ENCODE data around the gene PHF21B. TPM values are rescaled to one million over a fixed set of nuclear protein-coding genes. Genes with fewer than 3 reads are reported as not detected.

The PHF21B gene
- total and polyA plus RNA-seq, 7 donors, result 0.13 to 0.66 (median 0.28) TPM; not detected in 4

DNA sequence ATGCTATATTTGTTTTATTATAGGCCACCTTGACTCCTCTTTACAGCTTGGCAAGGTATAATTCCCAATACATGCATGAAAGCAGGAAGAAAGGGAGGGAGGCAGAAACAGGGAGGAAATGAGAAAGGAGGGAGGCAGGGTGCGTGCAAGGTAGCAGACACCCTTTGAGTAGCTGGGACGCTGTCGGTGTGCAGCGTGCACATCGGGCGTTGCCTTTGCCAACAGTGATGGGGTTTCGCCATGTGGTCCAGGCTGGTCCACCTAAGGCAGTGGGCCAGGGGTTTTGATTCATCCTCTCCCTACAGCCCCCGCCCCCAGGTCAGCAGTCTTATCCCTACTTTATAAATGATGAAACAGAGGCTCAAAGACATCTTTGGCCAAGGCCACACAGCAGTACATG, 25.0 kb upstream of the PHF21B start:
- Histone ChIP-seq H3K4me3 (no peak overlapping the region), H3K27me3 (peaks cover 0 to 51% (median 0%) of the 10 kb centered on the region in 3 donors), H3K27ac (no peak overlapping the region), H3K9me3 (no peaks in the 10 kb centered on the region), H3K36me3 (no peaks in the 10 kb centered on the region), H3K4me1 (no peaks in the 10 kb centered on the region)
- WGBS, 2 donors, result 92 to 93% methylated on average over 8 of the region's 8 CpGs
- no peak for DNase-seq
- TF ChIP-seq, protein P1, sequence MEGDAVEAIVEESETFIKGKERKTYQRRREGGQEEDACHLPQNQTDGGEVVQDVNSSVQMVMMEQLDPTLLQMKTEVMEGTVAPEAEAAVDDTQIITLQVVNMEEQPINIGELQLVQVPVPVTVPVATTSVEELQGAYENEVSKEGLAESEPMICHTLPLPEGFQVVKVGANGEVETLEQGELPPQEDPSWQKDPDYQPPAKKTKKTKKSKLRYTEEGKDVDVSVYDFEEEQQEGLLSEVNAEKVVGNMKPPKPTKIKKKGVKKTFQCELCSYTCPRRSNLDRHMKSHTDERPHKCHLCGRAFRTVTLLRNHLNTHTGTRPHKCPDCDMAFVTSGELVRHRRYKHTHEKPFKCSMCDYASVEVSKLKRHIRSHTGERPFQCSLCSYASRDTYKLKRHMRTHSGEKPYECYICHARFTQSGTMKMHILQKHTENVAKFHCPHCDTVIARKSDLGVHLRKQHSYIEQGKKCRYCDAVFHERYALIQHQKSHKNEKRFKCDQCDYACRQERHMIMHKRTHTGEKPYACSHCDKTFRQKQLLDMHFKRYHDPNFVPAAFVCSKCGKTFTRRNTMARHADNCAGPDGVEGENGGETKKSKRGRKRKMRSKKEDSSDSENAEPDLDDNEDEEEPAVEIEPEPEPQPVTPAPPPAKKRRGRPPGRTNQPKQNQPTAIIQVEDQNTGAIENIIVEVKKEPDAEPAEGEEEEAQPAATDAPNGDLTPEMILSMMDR (IDR thresholded peaks at IDR 0.05), result no peak
- TF ChIP-seq EP300 (IDR thresholded peaks at IDR 0.05) (no peak), POLR2A (IDR thresholded peaks at IDR 0.05) (no peak), POLR2AphosphoS5 (IDR thresholded peaks at IDR 0.05) (no peak)
- intact Hi-C loops (cut with DNase I), result no loop called here

DNA sequence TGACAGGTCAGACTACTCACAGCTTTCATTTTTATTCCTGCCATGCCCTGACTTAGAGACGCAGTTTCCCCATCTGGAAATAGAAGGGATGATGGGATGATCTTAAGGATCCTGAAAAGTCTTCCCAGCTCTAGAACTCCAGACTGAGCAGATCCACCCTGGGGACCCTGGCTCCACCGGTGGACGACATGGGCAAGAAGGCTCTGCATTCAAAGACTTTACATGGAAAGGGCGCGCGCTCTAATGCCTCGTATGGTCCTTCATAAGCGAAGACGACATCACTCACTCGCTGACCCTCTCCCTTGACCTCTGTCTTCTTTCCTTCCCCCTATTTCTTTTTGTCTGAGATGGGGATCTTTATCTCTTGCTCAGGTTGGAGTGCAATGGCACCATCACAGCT, 24.4 kb upstream of the PHF21B start:
- DNase-seq, result no peak
- no peaks in the 10 kb centered on the region for H3K4me1 ChIP-seq

DNA sequence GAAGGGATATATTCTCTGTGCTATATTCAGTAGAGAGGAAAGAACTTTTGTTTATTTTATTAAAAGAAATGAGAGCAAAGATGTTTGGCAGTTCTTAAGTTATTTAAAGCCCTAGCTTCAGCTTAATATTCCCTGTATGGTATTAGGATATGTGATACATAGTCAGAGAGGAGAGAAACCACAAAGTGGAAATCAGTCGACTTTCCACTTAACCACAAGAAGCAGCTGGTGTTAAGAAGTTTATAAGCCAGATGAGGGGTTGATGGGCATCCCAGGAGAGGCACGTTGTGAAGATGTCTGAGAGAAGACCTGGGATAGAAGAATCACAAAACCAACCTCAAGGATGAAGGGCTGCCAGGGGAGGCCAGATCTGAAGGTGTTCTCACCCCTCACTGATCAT, 23.3 kb upstream of the PHF21B start:
- no peak overlapping the region for H3K27ac ChIP-seq
- no peaks in the 10 kb centered on the region for H3K9me3 ChIP-seq
- H3K36me3 ChIP-seq, result no peaks in the 10 kb centered on the region
- H3K4me1 ChIP-seq, result no peaks in the 10 kb centered on the region
- 17 to 35% methylated on average over 2 of the region's 2 CpGs for WGBS, 2 donors
- H3K27me3 ChIP-seq, result peaks cover 0 to 47% (median 0%) of the 10 kb centered on the region in 3 donors
- DNase-seq, result no peak
- no peak overlapping the region for H3K4me3 ChIP-seq
- intact Hi-C loops (cut with DNase I), result no loop called here
- TF ChIP-seq, protein P1 (IDR thresholded peaks at IDR 0.05), result no peak
- no peak for TF ChIP-seq POLR2A (IDR thresholded peaks at IDR 0.05)
- TF ChIP-seq EP300 (IDR thresholded peaks at IDR 0.05), result no peak
- TF ChIP-seq POLR2AphosphoS5 (IDR thresholded peaks at IDR 0.05), result no peak

More for the DNA sequence above, 24.4 kb upstream of the PHF21B start:
- TF ChIP-seq, protein P1 (IDR thresholded peaks at IDR 0.05), result no peak
- no peak for TF ChIP-seq EP300 (IDR thresholded peaks at IDR 0.05)
- TF ChIP-seq POLR2AphosphoS5 (IDR thresholded peaks at IDR 0.05), result no peak
- 90 to 94% methylated on average over 10 of the region's 10 CpGs for WGBS, 2 donors
- Histone ChIP-seq H3K9me3 (no peaks in the 10 kb centered on the region), H3K4me3 (no peak overlapping the region), H3K36me3 (no peaks in the 10 kb centered on the region), H3K27me3 (peaks cover 0 to 52% (median 0%) of the 10 kb centered on the region in 3 donors), H3K27ac (no peak overlapping the region)
- intact Hi-C loops (cut with DNase I), result no loop called here

DNA sequence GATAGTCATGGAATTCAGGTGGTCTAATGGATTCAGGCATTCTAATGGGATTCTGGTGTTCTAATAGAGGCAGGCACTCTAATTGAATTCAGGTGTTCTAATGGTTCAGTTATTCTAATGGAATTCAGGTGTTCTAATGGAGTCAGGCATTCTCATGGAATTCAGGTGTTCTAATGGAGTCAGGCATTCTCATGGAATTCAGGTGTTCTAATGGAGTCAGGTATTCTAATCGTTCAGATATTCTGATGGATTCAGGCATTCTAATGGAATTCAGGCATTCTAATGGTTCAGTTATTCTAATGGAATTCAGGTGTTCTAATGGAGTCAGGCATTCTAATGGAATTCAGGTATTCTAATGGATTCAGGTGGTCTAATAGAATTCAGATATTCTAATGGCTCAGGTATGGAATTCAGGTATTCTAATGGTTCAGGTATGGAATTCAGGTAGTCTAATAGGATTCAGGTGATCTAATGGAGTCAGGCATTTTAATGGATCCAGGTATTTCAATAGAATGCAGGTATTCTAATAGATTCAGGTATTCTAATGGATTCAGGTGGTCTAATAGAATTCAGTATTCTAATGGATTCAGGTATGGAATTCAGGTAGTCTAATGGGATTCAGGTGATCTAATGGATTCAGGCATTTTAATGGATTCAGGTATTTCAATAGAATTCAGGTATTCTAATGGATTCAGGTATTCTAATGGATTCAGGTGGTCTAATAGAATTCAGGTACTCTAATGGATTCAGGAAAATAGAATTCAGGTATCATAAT, 22.0 kb upstream of the PHF21B start:
- intact Hi-C loops (cut with DNase I), result no loop called here
- no peak overlapping the region for H3K4me3 ChIP-seq
- no peaks in the 10 kb centered on the region for H3K9me3 ChIP-seq
- TF ChIP-seq POLR2AphosphoS5 (IDR thresholded peaks at IDR 0.05) (no peak), EP300 (IDR thresholded peaks at IDR 0.05) (no peak)
- TF ChIP-seq, protein P1 (IDR thresholded peaks at IDR 0.05), result no peak
- H3K27me3 ChIP-seq, result peaks cover 0 to 44% (median 0%) of the 10 kb centered on the region in 3 donors
- no peaks in the 10 kb centered on the region for H3K36me3 ChIP-seq
- WGBS, 2 donors, result 85 to 87% methylated on average over 1 of the region's 1 CpG
- no peak for DNase-seq
- no peaks in the 10 kb centered on the region for H3K4me1 ChIP-seq
- no peak overlapping the region for H3K27ac ChIP-seq

All from sigmoid colon (tissue), 7 donors.